B cell (primary cell): ENCODE results near the gene SLC25A17. TPM values are rescaled to one million over a fixed set of nuclear protein-coding genes. Genes with fewer than 3 reads are reported as not detected.
"Not testable (repeated sequence)": the region's sequence is repeated elsewhere in the genome, so short reads cannot be mapped to it uniquely, and the experiment has no call there.

ENCODE experiments used
- ATAC-seq: fragments of 200-7000 bp; cut with Tn5 transposase; one replicate; pipeline ENCODE4 v1.10.0; 2021; ENCODE audit warnings: low read depth, mild to moderate bottlenecking, moderate number of reproducible peaks, moderate library complexity
- CTCF ChIA-PET: fragments of 350-600 bp; sonication (Branson Sonifier 250); formaldehyde crosslinking; loops from one replicate; lab custom pipeline; 2021; ENCODE audit warnings: antibody characterized with exemption, inconsistent platforms; lab: Charles Lee
- POLR2A ChIA-PET: fragments of 350-600 bp; sonication (Branson Sonifier 250); formaldehyde crosslinking; loops from one replicate; lab custom pipeline; 2021; ENCODE audit warnings: antibody characterized with exemption; lab: Charles Lee
- DNase-seq: peaks from one replicate; pipeline ENCODE4 v3.0.0; 2013
- H2AFZ ChIP-seq: 2 replicates; pipeline ENCODE4 v1.6.1; 2012; ENCODE audit warnings: mild to moderate bottlenecking, low read depth, low read length; ENCODE audit not compliant: insufficient read depth, poor library complexity, severe bottlenecking
- H3K27ac ChIP-seq, 2 donors: 1 replicate in 1 of 2; 2 replicates in 1 of 2; pipeline ENCODE4 v1.5.1; 2012 to 2013; ENCODE audit warnings: low read length in 2 of 2, mild to moderate bottlenecking in 2 of 2, moderate library complexity in 1 of 2
- H3K27me3 ChIP-seq, 4 experiments: fragments of 200-600 bp in 1 of 4; sonication (generic) in 1 of 4; replicated peaks in 1 of 4; 1 replicate in 2 of 4; 2 replicates in 2 of 4; pipeline versions ENCODE4 v1.6.1 to v1.7.0; 2013 to 2016; ENCODE audit warnings: low read length in 3 of 4, mild to moderate bottlenecking in 2 of 4, mixed read lengths in 1 of 4, moderate library complexity in 1 of 4; ENCODE audit not compliant: insufficient read depth in 4 of 4, control insufficient read depth in 3 of 4; ENCODE audit errors: control extremely low read depth in 1 of 4
- H3K36me3 ChIP-seq, 2 experiments: replicated peaks in 1 of 2; 1 replicate in 1 of 2; 2 replicates in 1 of 2; pipeline versions ENCODE4 v1.6.1 to v1.7.1; 2013; ENCODE audit warnings: low read length in 1 of 2; ENCODE audit not compliant: insufficient read depth in 2 of 2, control insufficient read depth in 1 of 2; ENCODE audit errors: control extremely low read depth in 1 of 2, extremely low read depth in 1 of 2
- H3K4me1 ChIP-seq, 2 donors: fragments of 200-600 bp in 1 of 2; sonication (generic) in 1 of 2; 1 replicate in 1 of 2; 2 replicates in 1 of 2; pipeline versions ENCODE4 v1.5.1 to v1.6.1; 2013 to 2017; ENCODE audit warnings: low read length in 2 of 2; ENCODE audit not compliant: control insufficient read depth in 2 of 2, insufficient read depth in 2 of 2
- H3K4me2 ChIP-seq: replicated peaks from 2 replicates; pipeline ENCODE3; 2012; ENCODE audit warnings: mild to moderate bottlenecking, low read depth, low read length; ENCODE audit not compliant: poor library complexity, severe bottlenecking
- H3K4me3 ChIP-seq, 5 experiments: fragments of 200-600 bp in 1 of 5; sonication (generic) in 1 of 5; 1 replicate in 3 of 5; 2 replicates in 2 of 5; pipeline versions ENCODE4 v1.5.1 to v1.7.0; 2011 to 2016; ENCODE audit warnings: low read length in 4 of 5, mild to moderate bottlenecking in 4 of 5, low read depth in 2 of 5, control low read depth in 1 of 5, moderate library complexity in 1 of 5; ENCODE audit not compliant: insufficient read depth in 1 of 5; ENCODE audit errors: control extremely low read depth in 1 of 5, extremely low read depth in 1 of 5
- H3K79me2 ChIP-seq: fragments of 200-600 bp; sonication (generic); one replicate; pipeline ENCODE4 v1.6.0; 2016; ENCODE audit warnings: low read length; ENCODE audit not compliant: control insufficient read depth, insufficient read depth
- H3K9ac ChIP-seq: fragments of 200-600 bp; sonication (generic); 2 replicates; pipeline ENCODE4 v1.6.1; 2017; ENCODE audit warnings: mild to moderate bottlenecking, low read length, moderate library complexity
- H3K9me3 ChIP-seq, 3 donors: one replicate each; pipeline versions ENCODE4 v1.6.1 to v1.7.1; 2013; ENCODE audit warnings: low read length in 2 of 3; ENCODE audit not compliant: control insufficient read depth in 2 of 3, insufficient read depth in 1 of 3; ENCODE audit errors: control extremely low read depth in 1 of 3
- H4K20me1 ChIP-seq: 2 replicates; pipeline ENCODE4 v1.6.0; 2012; ENCODE audit warnings: mild to moderate bottlenecking, low read length; ENCODE audit not compliant: insufficient read depth, control insufficient read depth, poor library complexity, severe bottlenecking
- H3K27ac Mint-ChIP-seq: one replicate; pipeline ENCODE4 v1.8.0; 2021; ENCODE audit warnings: mixed read lengths
- H3K27me3 Mint-ChIP-seq: one replicate; pipeline ENCODE4 v1.8.0; 2021; ENCODE audit warnings: mixed read lengths
- H3K4me1 Mint-ChIP-seq: one replicate; pipeline ENCODE4 v1.8.0; 2021; ENCODE audit warnings: mixed read lengths
- H3K4me3 Mint-ChIP-seq: one replicate; pipeline ENCODE4 v1.8.0; 2021; ENCODE audit warnings: mixed read lengths
- H3K9me3 Mint-ChIP-seq: one replicate; pipeline ENCODE4 v1.8.0; 2022; ENCODE audit warnings: mixed read lengths; ENCODE audit not compliant: insufficient read depth
- EZH2 ChIP-seq: IDR thresholded peaks from 2 replicates; pipeline ENCODE4 v1.6.1; 2012; ENCODE audit warnings: borderline replicate concordance, low read depth, mild to moderate bottlenecking, moderate library complexity, low read length; ENCODE audit not compliant: insufficient read depth, poor library complexity, severe bottlenecking
- WGBS: methylation state at CpG from one replicate; pipeline ENCODE4 v1.1.5; 2013; ENCODE audit warnings: missing lambda C conversion rate; ENCODE audit not compliant: insufficient coverage; 5-methylcytosine and 5-hydroxymethylcytosine counted together
- intact Hi-C: fragments of 100-400 bp; cut with micrococcal nuclease; formaldehyde crosslinking; loops from one replicate; pipeline ENCODE4 v1.10.0; 2022
- polyA plus RNA-seq: library from polyadenylated mRNA; depleted of rRNA; stranded (reverse); fragments of >200 nt; gene quantifications from 2 replicates; pipeline ENCODE4 v1.2.3, GENCODE V29; 2012
- total RNA-seq, 2 donors: library from RNA; stranded (reverse); fragments of 120-200 nt in 1 of 2; gene quantifications; 1 replicate in 1 of 2; 2 replicates in 1 of 2; pipeline versions ENCODE4 v1.2.3 to v1.2.4, GENCODE V29; 2013 to 2022
- TF ChIP-seq, protein P1 (sequence below): fragments of 200-600 bp; IDR thresholded peaks from one replicate; pipeline ENCODE4 v1.8.0; 2022; ENCODE audit warnings: antibody characterized with exemption, mild to moderate bottlenecking

SLC25A17 gene
- total and polyA plus RNA-seq, 2 donors (not counting 1 experiment from before 2014, with no cell fraction given): 13.1 to 15.0 TPM

DNA sequence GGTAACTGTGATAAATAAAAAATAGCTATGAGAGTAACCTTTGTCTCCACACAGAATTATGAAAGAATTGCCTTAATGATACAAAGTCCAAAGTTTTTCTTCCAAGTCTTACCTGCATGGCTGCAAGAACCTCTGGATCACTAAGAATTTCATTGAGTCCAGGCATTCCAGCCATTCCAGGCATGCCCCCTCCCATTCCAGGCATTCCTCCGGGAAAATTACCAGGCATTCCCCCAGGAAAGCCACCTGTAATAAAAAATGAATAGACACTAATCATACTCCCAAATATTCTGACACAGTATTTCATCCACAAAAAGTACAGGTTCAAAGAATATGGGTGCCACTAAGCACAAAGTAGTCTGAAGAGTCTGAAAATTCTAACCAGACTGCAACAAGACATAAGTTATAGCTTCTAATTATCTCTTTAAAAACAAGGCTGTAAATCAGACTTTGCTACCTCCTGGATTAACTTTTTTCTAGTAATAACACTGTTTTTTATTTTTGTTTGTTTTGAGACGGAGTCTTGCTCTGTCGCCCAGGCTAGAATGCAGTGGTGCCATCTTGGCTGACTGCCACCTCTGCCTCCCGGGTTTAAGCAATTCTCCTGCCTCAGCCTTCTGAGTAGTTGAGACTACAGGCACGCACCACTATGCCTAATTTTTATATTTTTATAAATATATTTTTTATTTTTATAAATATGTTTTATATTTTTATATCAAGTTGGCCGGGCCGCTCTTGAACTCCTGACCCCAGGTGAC lies 8.0 kb upstream of the SLC25A17 start:
- Mint-ChIP-seq H3K27me3 (no peaks in the 10 kb centered on the region), H3K27ac (no peak overlapping the region), H3K4me1 (peaks cover 3% of the 10 kb centered on the region), H3K9me3 (no peaks in the 10 kb centered on the region), H3K4me3 (no peak overlapping the region)
- Histone ChIP-seq H3K4me3 (no peak overlapping the region), H3K9ac (no peak overlapping the region), H3K27ac (no peak overlapping the region), H2AFZ (no peak overlapping the region), H3K4me2 (no peak overlapping the region), H3K9me3 (no peaks in the 10 kb centered on the region), H4K20me1 (no peaks in the 10 kb centered on the region), H3K79me2 (no peaks in the 10 kb centered on the region), H3K27me3 (no peaks in the 10 kb centered on the region), H3K36me3 (peaks cover 13 to 57% of the 10 kb centered on the region in 2 experiments), H3K4me1 (no peaks in the 10 kb centered on the region)
- WGBS: 100% methylated on average over 1 of the region's 7 CpGs
- ChIA-PET CTCF (interaction anchor here (1.0 to 1.5 kb wide), 2 partner anchors 14 to 21 kb away, joined by 3 read pairs; no protein-coding TSS in a partner anchor), POLR2A (no interaction called here)
- no peak for TF ChIP-seq EZH2
- TF ChIP-seq, protein P1, sequence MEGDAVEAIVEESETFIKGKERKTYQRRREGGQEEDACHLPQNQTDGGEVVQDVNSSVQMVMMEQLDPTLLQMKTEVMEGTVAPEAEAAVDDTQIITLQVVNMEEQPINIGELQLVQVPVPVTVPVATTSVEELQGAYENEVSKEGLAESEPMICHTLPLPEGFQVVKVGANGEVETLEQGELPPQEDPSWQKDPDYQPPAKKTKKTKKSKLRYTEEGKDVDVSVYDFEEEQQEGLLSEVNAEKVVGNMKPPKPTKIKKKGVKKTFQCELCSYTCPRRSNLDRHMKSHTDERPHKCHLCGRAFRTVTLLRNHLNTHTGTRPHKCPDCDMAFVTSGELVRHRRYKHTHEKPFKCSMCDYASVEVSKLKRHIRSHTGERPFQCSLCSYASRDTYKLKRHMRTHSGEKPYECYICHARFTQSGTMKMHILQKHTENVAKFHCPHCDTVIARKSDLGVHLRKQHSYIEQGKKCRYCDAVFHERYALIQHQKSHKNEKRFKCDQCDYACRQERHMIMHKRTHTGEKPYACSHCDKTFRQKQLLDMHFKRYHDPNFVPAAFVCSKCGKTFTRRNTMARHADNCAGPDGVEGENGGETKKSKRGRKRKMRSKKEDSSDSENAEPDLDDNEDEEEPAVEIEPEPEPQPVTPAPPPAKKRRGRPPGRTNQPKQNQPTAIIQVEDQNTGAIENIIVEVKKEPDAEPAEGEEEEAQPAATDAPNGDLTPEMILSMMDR: no peak
- DNase-seq (no peak), ATAC-seq (no peak)
- intact Hi-C loops: no loop called here

DNA sequence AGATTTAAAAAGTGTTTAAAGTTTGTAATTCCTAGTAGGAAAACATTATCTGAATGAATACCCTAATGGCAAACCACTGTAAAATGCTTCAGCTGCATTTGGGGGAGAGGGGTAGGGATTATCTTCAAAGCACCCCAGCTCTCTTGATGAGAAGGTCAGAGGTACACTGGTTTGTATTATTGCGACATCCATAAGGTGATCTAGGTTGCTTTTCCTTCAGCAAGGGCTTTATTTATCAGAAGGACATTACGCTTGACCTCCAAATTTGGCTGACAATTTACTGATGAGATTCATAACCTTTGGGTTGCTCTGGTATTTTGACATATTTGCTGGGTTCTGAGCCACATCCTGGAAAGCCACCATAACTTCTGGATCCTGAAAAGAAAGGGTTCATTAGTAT lies 7.1 kb upstream of the SLC25A17 start:
- H3K9me3 Mint-ChIP-seq, H3K27ac Mint-ChIP-seq, H3K4me1 ChIP-seq, CTCF ChIA-PET, H2AFZ ChIP-seq, DNase-seq, intact Hi-C loops, ATAC-seq, H3K4me3 ChIP-seq, H3K27ac ChIP-seq, H3K79me2 ChIP-seq, H3K9ac ChIP-seq, H3K27me3 ChIP-seq, H3K4me2 ChIP-seq, H3K4me1 Mint-ChIP-seq, H3K9me3 ChIP-seq, POLR2A ChIA-PET, H3K4me3 Mint-ChIP-seq, H3K27me3 Mint-ChIP-seq, H4K20me1 ChIP-seq: not testable (repeated sequence)
- 100% methylated on average over 1 of the region's 2 CpGs for WGBS
- H3K36me3 ChIP-seq: peaks cover 13 to 49% of the 10 kb centered on the region in 2 experiments
